ENCODE results near the gene DRD4.

- TF ChIP-seq FOXK2 (IDR thresholded peaks at IDR 0.05) (no peak), PKNOX1 (IDR thresholded peaks at IDR 0.05) (no peak), SUZ12 (IDR thresholded peaks at IDR 0.05) (no peak), ELF4 (IDR thresholded peaks at IDR 0.05) (no peak)
Measured at GRCh38 chr11:640021-640706, 3.1 kb downstream of the DRD4 start.
